DND-41 (cell line): Measurements from ENCODE around the gene PPARD.

Experiments used
- ATAC-seq: fragments of 200-7000 bp; cut with Tn5 transposase; 3 replicates; pipeline ENCODE4 v1.9.1; 2021; ENCODE audit warnings: low read depth; ENCODE audit not compliant: insufficient read depth
- DNase-seq: peaks from one replicate; pipeline ENCODE4 v3.0.0-alpha.2; 2020
- H2AFZ ChIP-seq: 2 replicates; pipeline ENCODE4 v1.6.0; 2012; ENCODE audit warnings: low read depth, low read length
- H3K27ac ChIP-seq: 2 replicates; pipeline ENCODE4 v1.5.1; 2012; ENCODE audit warnings: low read length, inconsistent platforms
- H3K27me3 ChIP-seq: fragments of 200-600 bp; sonication (generic); 2 replicates; pipeline ENCODE4 v1.6.0; 2012; ENCODE audit warnings: low read length, mild to moderate bottlenecking, inconsistent platforms; ENCODE audit not compliant: insufficient read depth, poor library complexity
- H3K36me3 ChIP-seq: 2 replicates; pipeline ENCODE4 v1.5.1; 2012; ENCODE audit warnings: low read length, inconsistent platforms; ENCODE audit not compliant: insufficient read depth
- H3K4me1 ChIP-seq: 2 replicates; pipeline ENCODE4 v1.5.1; 2012; ENCODE audit warnings: mild to moderate bottlenecking, low read length; ENCODE audit not compliant: insufficient read depth
- H3K4me2 ChIP-seq: 2 replicates; pipeline ENCODE4 v1.6.0; 2012; ENCODE audit warnings: mild to moderate bottlenecking, moderate library complexity, low read length, inconsistent platforms; ENCODE audit not compliant: insufficient read depth
- H3K4me3 ChIP-seq, 2 experiments: fragments of 200-600 bp in 1 of 2; shearing (Covaris generic) in 1 of 2; 2 replicates each; pipeline ENCODE4 v1.5.1; 2012 to 2016; ENCODE audit warnings: inconsistent platforms in 2 of 2, low read length in 2 of 2, mild to moderate bottlenecking in 2 of 2, low read depth in 1 of 2, moderate library complexity in 1 of 2
- H3K79me2 ChIP-seq: 2 replicates; pipeline ENCODE4 v1.6.0; 2012; ENCODE audit warnings: low read length, inconsistent platforms; ENCODE audit not compliant: insufficient read depth
- H3K9ac ChIP-seq: 2 replicates; pipeline ENCODE4 v1.6.0; 2012; ENCODE audit warnings: low read depth, mild to moderate bottlenecking, inconsistent platforms, low read length, moderate library complexity
- H3K9me3 ChIP-seq: 2 replicates; pipeline ENCODE4 v1.5.1; 2012; ENCODE audit warnings: low read length, moderate library complexity, mild to moderate bottlenecking, inconsistent platforms; ENCODE audit not compliant: insufficient read depth, severe bottlenecking
- H4K20me1 ChIP-seq: 2 replicates; pipeline ENCODE4 v1.6.0; 2012; ENCODE audit warnings: low read length; ENCODE audit not compliant: insufficient read depth
- CTCF ChIP-seq: IDR thresholded peaks from 2 replicates; pipeline ENCODE4 v1.5.1; 2012; ENCODE audit warnings: borderline replicate concordance, low read length, moderate library complexity, mild to moderate bottlenecking; ENCODE audit not compliant: poor library complexity, severe bottlenecking; ENCODE audit errors: extremely low read depth
- EZH2 ChIP-seq: IDR thresholded peaks from 3 replicates; pipeline ENCODE4 v1.6.1; 2012; ENCODE audit warnings: borderline replicate concordance, low read depth, mild to moderate bottlenecking, moderate library complexity, low read length, inconsistent platforms; ENCODE audit not compliant: severe bottlenecking

The PPARD gene

DNA sequence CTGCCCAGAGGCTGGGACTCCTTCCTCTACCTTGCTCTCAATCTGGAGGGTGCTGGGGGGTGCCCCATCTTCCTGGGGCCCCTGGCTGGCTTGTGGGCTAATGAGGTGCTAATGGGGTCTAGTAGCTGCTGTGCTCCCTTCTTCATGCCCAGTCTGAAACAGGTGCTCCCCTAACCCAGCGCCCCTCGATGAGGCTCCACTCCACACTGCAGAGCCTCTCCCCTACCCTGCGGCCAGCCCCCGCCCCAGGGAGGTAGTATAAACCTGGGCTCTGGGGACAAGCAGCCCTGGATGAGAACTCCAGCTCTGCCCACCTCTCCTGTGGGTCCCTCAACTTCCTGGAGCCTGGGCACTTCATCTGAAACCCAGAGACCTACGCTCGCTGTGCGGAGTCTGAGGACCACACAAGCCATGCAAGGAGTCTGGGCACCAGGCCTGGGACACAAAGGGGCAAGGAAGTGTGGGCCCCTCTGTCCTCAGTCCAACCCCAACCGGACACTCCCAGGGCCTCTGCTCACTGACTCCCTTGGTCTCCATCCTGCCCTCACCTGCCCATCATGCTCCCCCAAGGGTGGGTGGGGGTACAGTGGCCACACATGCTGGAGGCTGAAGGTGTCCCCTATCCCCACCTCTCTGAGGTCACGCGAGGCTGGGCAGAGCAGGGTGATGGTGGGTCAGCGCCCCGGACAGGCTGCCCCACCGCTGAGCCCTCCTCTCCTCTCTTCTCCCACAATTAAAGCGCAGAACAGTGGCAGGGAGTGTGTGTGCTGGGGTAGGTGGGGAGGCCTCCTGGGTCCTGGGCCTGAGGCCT, 132.0 kb downstream of the PPARD start:
- Histone ChIP-seq H3K27ac (no peak overlapping the region), H3K4me1 (peaks cover 20% of the 10 kb centered on the region), H2AFZ (no peak overlapping the region), H3K27me3 (no peaks in the 10 kb centered on the region), H4K20me1 (peaks cover 41% of the 10 kb centered on the region), H3K4me2 (no peak overlapping the region), H3K36me3 (peaks cover 36% of the 10 kb centered on the region), H3K79me2 (peaks cover 19% of the 10 kb centered on the region), H3K4me3 (no peak overlapping the region), H3K9ac (no peak overlapping the region), H3K9me3 (no peaks in the 10 kb centered on the region)
- DNase-seq (peak; percentile 23), ATAC-seq (peak; percentile 35)
- no peak for TF ChIP-seq CTCF
- no peak for TF ChIP-seq EZH2

- H3K4me1 ChIP-seq, result peaks cover 12% of the 10 kb centered on the region
- peaks cover 11% of the 10 kb centered on the region for H3K79me2 ChIP-seq
- TF ChIP-seq EZH2, result no peak
- no peak for TF ChIP-seq CTCF
- H3K27me3 ChIP-seq, result no peaks in the 10 kb centered on the region
- no peak overlapping the region for H3K27ac ChIP-seq
- no peaks in the 10 kb centered on the region for H3K9me3 ChIP-seq
- peaks cover 29% of the 10 kb centered on the region for H3K36me3 ChIP-seq
- peaks cover 34% of the 10 kb centered on the region for H4K20me1 ChIP-seq
- H3K4me3 ChIP-seq, result no peak overlapping the region
- ATAC-seq, result peak; percentile 15; the same call in 2 of the 3 replicates
- no peak overlapping the region for H3K4me2 ChIP-seq
- no peak for DNase-seq
- no peak overlapping the region for H3K9ac ChIP-seq
- H2AFZ ChIP-seq, result no peak overlapping the region
These were observed 132.7 kb downstream of the PPARD start for GRCh38 chr6:35474942-35475570.

DNA sequence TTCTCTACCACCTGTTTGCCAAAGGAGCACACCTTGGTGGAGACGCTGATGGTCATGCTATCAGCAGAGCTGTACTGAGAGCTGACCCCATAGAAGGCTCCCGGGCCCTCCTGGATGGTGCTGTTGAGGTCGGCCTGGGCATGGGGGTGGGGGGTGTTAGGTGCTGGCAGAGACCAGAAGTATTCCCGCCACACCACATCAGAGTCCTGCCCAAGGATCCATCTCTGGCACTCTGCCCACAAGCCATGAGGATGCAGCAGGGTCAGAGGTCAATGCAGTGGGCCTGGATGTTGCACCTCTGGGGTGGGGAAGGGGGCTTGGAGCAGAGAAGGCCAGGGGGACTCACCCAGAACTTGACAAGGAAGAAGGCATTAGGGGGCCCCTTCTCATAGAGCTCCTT, 133.2 kb downstream of the PPARD start:
- no peak for TF ChIP-seq EZH2
- TF ChIP-seq CTCF, result no peak
- H3K79me2 ChIP-seq, result peaks cover 6% of the 10 kb centered on the region
- peaks cover 24% of the 10 kb centered on the region for H3K36me3 ChIP-seq
- H4K20me1 ChIP-seq, result peaks cover 29% of the 10 kb centered on the region
- no peak overlapping the region for H3K4me2 ChIP-seq
- no peak overlapping the region for H3K4me3 ChIP-seq
- no peak overlapping the region for H3K27ac ChIP-seq
- no peak for DNase-seq
- peaks cover 7% of the 10 kb centered on the region for H3K4me1 ChIP-seq
- no peak overlapping the region for H2AFZ ChIP-seq
- H3K27me3 ChIP-seq, result peaks cover 1% of the 10 kb centered on the region
- no peak for ATAC-seq
- H3K9me3 ChIP-seq, result no peaks in the 10 kb centered on the region
- H3K9ac ChIP-seq, result no peak overlapping the region
